NCI-H82 treated with DMSO at 0.1 percent for 48 hours (cell line): Measurements from ENCODE around the gene YIF1A.
A peak's percentile ranks its signal among the peaks of the same experiment; 100 is the strongest.
"Not testable (repeated sequence)": the region's sequence is repeated elsewhere in the genome, so short reads cannot be mapped to it uniquely, and the experiment has no call there.

Experiments used
- DNase-seq: peaks from one replicate; lab custom pipeline; 2025; ENCODE audit not compliant: unreplicated experiment; lab: John Stamatoyannopoulos, UW

YIF1A gene

DNA sequence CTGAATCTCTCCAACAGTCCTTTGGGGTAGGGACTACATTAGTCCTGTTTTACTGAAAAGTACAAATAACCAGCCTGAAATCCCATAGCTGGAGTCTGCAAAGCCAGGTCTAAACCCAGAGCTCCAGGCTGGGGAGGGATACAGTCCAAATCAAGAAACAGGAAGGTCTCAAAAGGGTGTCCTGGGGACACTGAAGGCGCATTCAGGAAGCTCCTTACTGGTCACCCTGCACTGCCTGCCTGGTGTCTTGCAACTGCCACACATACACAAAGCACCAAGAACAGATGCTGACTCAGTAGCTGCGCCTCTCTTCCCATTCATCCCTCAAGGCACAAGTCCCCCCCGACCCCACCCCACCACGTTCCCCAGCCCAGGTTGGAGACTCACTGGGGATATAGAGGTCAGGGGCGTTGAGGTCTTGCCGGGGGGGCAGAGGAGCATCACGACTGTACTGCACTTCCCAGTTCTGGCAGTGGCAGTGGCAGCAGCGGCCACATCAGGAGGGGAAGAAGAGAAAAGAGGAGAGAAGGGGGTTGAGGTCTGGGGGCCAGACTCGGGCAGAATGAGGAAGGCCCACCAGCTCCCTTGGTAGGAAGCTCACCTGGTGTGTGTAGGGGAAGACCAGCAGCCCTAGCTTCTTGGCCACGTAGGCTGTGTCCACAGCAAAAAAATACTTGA is 1.6 kb downstream of the YIF1A start:
- DNase-seq, result no peak

DNA sequence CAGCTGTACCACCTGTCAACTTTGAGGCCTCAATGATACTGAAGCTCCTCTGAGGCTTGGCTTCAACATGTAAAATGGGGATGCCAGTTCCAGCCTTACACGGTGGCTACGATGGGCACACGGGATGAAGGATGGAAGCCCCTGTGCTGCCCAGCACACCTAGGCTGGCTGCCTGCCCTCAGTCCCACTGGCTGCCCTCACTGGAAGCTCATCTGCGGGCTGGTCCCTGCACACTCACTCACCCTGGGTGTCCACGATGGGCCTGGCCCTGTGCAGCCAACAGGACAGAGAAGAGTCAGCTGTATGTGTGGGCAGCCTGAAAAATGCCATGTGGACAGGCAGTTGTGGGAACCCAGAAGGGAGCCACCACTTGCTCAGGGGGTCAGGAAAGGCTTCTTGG is 2.2 kb downstream of the YIF1A start:
- no peak for DNase-seq

DNA sequence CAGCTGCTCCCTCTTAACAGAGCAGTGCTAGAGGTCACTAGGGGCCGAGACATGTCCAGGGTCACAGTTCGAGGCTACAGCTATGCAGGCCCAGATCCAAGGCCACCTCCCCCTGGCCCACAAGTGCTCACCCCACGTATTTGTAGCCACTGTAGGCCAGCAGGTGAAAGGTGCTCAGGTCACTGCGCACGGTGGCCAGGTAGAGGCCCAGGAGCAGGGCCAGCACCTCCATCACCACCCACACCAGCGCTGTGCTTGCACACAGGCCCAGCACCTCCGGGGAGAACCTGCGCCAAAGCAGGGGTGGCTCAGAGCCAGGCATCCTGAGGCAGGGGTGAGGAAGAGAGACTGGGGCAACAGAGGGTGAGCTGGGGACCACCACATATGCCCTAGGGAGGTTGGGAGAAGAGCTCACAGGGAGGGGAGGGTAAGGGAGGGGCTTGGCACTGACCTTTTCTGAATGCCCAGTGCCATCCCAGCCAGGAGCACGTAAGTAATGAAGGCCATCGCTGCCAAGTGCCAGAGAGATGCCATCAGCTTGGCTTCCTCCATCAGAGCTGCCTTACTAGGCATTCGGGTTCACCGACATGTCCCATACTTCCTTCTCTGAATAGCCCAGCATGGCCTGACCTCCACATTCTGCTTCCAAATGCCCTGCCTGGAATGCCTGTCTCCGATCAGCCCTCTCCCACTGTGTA is 3.5 kb downstream of the YIF1A start:
- no peak for DNase-seq

DNA sequence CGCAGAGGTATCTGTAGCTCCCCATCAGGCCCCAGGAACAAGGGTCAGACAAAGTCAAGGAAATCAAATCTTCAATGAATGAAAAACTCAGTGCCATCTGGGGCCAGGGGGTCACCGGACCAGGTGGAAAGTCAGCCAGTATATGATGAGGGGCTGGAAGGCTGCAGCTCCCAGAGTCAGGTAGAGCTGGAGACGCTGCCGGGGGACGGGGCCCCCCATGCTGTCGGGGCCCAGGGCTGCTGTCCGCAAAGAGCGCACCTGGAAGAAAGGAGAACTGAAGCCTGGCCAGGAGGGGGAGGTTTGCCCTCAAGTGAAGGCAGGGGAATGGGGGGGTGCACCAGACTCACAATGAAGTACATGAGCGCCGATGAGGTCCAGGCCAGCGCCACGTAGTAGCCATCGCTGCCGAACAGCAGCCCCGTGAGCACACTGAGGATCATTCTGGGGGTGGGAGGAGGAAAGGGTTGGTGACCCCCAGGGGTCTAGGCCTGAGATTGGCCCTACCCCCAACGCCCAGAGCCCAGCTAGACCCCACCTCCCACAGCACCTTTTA is 4.3 kb downstream of the YIF1A start:
- DNase-seq, result no peak

DNA sequence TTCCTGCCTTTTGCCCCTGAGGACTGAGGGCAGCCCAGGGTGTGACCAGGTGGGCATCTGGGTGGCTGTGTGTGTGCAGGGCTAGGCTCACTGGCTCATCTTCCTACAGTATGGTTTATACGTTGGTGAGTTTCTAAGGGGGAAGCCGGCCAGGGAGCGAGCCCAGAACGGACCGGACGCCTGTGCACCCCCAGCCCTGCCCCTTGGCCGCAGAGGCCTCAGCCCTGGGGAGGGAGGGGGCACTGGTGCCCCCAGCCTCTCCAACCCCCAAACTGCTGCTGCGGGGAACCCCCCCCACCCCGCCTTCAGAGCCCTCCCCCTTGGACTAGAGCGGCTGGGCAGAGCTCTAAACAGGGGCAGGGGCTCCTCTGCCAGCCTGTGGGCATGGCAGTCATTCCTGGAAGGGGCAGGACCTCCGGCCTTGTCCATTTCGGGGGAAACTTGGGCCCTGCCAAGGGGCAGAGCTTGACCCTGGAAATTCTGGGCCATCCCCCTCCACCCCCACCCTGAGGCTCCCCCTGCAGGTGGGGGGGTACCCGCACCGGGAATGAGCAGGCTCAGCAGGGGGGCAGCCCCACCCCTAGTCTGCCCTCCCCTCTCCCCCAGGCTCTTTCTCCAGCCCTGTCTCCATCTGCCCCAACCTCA is 5.4 kb downstream of the YIF1A start:
- no peak for DNase-seq

DNA sequence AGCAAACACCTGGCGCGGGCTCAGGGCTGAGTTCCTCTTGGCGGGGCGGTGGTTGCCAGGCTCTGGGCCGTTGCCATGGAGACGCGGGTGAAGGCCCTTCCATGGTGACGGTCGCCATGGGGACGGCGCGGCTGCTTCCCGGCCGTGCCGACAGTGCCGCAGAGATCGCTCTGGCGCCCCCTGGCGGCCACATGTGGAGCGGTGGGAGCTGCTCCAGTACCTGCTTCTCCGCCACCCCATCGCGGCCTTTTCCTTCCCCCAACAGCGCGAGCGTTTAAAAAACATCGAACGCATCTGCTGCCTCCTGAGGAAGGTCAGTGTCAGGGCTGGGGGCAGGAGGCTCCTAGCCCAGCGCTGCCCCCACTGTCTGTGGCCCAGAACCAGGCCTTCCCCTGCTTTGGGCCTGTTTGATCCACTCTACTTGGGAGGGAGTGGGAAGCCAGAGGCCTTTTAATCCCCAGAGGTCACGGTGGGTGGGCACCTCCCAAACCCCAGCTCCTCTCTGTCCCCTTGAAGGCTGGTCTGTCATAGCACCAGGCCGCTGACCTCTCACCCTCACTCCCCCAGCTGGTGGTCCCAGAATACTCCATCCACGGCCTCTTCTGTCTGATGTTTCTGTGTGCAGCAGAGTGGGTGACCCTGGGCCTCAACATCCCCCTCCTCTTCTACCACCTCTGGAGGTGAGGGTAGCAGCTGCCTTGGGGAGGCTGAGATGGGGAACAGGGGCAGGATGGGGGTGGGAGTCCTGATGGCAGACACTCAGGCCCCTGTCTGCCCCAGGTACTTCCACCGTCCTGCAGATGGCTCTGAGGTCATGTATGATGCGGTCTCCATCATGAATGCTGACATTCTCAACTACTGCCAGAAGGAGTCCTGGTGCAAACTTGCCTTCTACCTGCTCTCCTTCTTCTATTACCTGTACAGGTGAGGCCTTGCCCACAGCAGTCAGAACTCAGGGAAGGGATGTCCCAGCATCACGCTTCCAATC is 6.2 kb downstream of the YIF1A start:
- peak; percentile 68 for DNase-seq

DNA sequence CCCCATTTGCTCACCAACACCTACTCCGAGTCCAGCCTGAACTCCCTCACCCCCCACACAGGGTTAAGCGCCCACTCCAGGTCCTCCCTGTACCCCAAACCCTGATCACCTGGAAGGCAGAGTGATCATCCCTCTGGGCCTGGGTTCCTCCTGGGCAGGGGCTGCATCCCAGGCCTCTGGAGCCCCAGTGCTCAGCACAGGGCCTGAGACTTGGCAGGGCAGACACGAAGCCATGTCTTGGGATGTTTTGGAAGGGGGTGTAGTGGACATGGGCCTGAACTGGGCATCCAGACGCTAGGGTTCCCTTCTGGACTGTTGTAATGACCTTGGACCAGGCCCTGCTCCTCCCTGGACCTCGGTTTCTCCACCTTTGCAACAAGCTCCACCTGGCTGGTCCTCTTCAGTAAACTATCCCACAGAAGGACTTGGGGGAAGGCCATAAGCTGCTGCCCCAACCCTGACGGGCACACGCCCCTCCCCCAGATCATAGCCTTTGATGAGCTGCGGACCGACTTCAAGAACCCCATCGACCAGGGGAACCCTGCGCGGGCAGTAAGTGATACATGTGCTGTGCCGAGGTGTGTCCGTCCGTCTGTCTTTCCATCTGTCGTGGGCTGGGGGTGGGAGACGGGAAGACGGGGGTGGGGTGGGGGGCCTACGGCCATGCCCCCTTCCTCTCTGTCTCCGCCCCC is 7.0 kb downstream of the YIF1A start:
- DNase-seq, result no peak

DNA sequence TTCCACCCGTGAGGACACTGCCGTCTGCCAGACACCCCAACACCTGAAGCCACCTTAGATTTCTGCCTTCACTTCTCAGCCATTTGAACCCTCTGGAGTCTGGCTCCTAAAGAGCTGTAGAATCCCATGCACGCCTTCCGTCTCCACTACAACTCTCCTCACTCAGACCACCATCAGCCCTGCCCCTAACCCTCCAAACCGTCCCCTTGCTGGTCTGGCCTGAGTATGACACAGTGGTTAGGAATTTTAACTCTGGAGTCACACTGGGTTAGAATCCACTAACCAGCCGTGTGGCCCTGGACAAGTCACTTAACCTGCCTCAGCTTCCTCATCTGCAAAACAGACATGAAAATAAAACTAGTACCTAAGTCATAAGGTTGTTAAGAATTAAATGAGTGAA is 7.9 kb downstream of the YIF1A start:
- DNase-seq, result no peak

DNA sequence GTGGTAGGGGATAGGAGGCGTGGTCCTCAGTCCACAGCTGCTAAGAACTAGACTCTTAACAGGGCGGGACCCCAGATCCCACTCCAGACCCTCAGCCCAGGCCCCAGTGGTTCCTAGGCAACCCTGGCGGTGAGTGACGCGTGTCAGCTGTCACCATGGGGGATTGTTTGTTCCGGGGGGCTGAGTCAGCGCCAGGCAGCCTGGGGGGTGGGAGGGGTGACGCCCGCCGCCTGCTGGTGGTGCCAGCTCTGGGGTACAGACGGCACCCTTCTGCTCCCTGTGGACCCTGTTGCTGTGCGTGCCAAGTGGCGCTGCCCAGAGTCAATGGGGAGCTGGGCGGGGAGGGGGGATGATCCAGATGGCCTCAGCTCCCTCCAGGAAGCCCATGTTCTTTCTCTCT is 8.5 kb downstream of the YIF1A start:
- no peak for DNase-seq

DNA sequence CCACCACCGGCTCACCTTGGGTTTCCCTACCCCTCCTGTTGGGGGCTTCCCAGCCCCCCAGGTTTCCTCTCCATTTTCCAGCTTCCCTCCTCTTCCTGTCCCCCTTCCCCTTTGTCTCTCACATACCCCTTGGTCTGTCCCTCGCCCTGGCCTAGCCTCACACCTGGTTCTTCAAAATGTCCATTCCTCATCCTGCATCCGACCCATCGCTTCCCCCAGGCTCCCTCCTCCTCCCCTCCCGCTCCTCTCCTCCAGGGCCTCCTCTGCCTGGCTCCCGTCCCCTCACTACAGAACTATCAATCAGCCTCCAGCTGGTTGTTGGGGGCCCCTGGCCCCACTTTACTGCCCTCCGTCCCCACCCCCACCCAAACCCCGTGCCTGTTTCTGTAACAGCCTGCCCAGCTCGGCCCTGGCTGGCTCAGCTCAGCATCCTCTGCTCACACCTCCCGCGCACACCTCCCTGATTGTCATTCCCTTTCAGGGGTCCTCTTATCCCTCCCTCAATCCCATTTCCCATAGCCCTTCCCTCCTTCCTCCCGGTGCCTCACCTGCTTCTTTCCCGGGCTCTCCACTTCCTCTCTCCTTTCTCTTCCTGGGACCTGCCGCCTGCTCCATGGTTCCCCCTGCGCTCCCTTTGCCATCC is 9.7 kb downstream of the YIF1A start:
- DNase-seq, result no peak

DNA sequence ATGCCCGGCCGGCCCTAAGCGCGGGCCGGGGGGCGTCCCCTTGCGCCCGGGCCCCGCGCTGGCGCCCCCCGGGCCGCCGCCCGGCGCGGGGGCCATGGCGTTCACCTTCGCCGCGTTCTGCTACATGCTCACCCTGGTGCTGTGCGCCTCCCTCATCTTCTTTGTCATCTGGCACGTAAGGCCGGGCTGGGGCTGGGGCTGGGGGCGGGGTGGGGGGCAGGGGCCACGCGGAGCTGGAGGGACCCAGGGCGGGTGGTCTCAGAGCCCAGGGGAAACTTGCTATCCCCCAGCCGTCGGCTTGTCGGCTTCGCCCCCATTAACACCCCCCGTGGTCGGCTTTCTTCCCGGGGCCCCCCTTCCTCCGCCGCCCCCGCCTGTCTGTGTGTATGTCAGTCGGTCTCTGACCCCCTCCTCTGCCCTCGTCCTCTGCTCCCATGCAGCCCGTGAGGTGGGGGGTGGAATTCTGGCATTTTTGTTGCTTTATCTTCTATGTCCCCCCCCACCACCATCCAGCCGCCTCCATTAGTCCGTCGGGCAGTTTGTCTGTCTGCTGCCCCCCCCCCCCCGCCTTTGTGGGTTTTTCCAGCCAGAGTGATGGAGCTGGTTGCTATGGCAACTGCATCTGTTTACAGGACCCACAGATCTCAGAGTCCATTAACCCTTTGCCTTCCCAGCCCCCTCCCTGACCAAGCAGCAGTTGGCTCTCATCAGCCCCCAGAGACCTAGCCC is 10.4 kb downstream of the YIF1A start:
- DNase-seq, result no peak

DNA sequence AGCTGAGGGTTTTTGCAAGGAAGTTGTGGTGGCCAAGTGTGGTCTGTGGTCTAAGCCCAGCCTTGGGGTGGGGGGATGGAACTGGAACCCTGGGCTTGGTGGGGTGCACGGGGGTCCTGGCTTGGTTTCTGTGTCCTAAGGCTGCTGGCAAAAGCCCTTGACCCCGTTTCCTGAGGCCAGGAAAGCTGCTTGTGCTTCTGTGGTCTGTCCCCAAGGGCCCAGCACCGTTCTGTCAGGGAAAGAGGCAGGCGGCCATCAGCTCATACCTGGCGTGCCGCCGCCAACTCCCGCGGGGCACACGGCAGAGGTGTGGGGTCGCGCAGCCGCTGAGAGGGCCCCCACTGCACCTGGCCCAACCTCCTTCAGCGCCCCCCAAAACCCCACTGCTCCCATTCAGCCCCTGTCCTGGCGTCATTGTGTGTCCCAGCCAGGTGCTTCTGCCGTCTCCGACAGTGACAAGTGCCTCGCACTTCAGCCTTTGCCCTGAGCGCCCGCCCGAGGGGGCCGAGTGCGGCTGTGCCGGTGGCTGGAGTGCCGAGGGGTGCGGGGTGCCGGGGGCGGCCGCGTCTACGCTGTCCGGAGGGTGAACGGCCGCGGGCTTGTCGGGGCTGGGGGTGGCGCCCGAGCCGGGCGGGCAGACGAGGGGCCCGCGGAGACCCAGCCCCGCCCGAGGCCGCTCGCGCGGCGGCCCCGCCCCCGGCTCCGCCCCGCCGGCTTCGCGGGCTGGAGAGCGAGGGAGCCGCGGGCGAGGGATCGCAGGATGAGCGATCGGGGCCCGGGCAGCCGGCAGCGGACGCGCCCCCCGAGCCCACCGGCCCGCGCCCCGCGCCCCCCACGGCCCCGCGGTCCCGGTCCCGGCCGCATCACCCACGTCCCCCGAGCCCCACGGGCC is 11.2 kb downstream of the YIF1A start, which contains the start of gene CNIH2:
TSS of gene CNIH2 (plus strand) at position 705 of the 892 bp plus-strand sequence. CDS start 282 bp downstream, outside the sequence.
- DNase-seq, result no peak

DNA sequence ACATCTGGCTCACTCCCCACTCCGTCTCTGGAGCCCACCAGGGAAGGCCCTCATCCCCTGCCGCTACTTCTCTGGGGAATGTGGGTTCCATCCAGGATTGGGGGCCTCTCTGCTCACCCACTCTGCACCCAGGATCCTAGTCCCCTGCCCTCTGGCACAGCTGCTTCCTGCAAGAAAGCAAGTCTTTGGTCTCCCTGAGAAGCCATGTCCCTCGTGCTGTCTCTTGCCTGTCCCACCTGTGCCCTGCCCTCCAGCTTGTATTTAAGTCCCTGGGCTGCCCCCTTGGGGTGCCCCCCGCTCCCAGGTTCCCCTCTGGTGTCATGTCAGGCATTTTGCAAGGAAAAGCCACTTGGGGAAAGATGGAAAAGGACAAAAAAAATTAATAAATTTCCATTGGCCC is 11.9 kb downstream of the YIF1A start:
- not testable (repeated sequence) for DNase-seq

DNA sequence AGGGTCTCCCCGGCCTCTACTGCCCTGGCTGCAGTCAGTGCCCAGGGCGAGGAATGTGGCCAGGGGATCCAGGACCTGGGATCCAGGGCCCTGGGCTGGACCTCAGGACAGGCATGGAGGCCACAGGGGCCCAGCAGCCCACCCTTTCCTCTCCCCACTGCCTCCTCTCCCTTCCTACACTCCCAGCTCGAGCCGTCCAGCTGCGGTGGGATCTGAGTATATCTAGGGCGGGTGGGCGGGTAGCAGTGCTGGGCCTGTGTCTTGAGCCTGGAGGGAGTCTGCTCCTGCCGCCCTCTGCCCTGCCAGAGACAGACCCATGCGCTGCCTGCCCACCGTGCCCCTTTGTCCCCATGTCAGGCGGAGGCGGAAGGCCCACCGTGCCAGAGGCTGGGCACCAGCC is 12.3 kb downstream of the YIF1A start:
- not testable (repeated sequence) for DNase-seq

DNA sequence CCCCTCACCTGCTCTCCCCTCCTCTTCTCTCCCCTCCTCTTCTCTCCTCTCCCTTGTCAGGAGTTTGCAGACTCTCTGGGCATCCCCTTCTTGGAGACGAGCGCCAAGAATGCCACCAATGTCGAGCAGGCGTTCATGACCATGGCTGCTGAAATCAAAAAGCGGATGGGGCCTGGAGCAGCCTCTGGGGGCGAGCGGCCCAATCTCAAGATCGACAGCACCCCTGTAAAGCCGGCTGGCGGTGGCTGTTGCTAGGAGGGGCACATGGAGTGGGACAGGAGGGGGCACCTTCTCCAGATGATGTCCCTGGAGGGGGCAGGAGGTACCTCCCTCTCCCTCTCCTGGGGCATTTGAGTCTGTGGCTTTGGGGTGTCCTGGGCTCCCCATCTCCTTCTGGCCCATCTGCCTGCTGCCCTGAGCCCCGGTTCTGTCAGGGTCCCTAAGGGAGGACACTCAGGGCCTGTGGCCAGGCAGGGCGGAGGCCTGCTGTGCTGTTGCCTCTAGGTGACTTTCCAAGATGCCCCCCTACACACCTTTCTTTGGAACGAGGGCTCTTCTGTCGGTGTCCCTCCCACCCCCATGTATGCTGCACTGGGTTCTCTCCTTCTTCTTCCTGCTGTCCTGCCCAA is 12.8 kb downstream of the YIF1A start:
- DNase-seq, result no peak

DNA sequence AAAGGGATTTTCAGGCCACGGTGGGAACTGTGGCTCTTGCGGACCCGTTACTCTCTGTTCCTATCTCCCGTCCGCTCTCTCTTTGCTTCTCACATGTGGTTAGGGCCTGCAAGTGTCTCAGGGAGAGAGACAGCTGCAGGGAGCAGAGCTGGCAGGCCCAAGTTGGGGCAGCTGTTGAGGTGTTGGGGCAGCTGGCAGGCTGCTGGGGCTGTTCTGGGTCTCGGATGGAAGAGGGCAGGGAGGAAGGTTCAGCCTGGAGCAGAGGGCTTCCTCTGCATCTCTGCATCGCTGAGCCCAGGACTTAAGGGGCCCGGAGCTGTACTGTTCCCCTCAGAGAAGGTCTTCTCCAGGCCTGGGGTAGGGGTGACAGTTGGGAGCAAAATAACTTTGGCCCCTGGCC is 13.5 kb downstream of the YIF1A start:
- DNase-seq, result no peak

DNA sequence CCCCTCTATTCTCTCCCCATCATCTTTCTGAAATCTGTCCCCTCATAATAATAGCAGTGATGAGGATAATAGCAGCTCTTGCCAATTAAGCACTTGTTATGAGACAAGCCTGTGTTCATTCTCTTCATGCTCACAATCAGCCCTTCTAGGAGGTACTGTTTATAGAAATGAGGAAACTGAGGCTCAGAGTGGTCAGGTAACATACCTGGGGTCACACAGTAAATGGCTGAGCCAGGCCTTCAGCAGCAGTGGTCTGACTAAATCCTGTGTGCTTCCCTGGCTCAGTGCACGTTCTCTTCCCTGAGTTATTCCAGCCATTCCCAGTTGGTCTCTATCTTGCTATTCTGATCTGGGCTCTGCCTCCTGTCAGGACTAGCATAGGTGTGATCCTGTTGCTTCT is 14.7 kb downstream of the YIF1A start:
- no peak for DNase-seq

DNA sequence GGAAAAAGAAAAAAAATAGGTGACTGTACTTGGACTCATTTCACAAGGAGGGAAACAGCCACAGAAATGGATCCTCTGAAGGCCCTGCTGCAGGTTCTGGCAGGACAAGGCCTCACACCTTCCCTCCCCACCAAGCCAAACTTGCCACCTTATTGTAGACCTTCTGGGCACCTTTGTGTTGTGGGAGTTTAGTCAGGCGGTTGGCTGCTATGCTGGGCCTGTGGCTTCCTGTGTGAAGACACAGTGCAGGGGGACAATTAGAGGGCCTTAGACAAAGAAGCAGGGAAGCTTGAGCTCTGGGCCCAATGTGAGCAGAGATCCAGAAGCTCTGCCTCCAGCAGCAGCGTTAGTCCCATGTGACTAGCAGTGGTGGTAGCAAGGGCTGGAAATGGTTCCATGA is 16.3 kb downstream of the YIF1A start:
- DNase-seq, result no peak
